Measurements from ENCODE around the gene AFDN. TPM values are rescaled to one million over a fixed set of nuclear protein-coding genes. Genes with fewer than 3 reads are reported as not detected.

AFDN gene
- total RNA-seq, 2 donors from 2014 or later = 214 to 239 TPM

GRCh38 chr6:167963589-167964057, 136.9 kb downstream of the AFDN start:
- no peak overlapping the region for H3K27ac Mint-ChIP-seq

GRCh38 chr6:167965592-167966539, 139.2 kb downstream of the AFDN start:
- Histone ChIP-seq H3K4me1 (ENCODE audit: control insufficient read depth, insufficient read depth, low read length) (peaks cover 8% of the 10 kb centered on the region), H3K9me3 (ENCODE audit: control insufficient read depth, low read length) (peaks cover 9% of the 10 kb centered on the region), H3K4me3 (ENCODE audit: low read length) (no peak overlapping the region), H3K36me3 (ENCODE audit: control insufficient read depth, insufficient read depth, low read length) (peaks cover 93% of the 10 kb centered on the region), H3K27me3 (ENCODE audit: control insufficient read depth, insufficient read depth, low read length, poor library complexity, severe bottlenecking) (no peaks in the 10 kb centered on the region), H3K9ac (ENCODE audit: extremely low read depth, low read length, poor library complexity, severe bottlenecking) (no peak overlapping the region), H3K27ac (ENCODE audit: low read depth, low read length) (no peak overlapping the region)
- Mint-ChIP-seq H3K9me3 (no peaks in the 10 kb centered on the region), H3K4me1 (peaks cover 44% of the 10 kb centered on the region), H3K36me3 (ENCODE audit: low read depth) (peaks cover 80% of the 10 kb centered on the region), H3K27me3 (ENCODE audit: insufficient read depth) (no peaks in the 10 kb centered on the region), H3K27ac (no peak overlapping the region), H3K4me3 (no peak overlapping the region)
- WGBS, 2 experiments (ENCODE audit: insufficient coverage in 1 of 2, insufficient read length in 1 of 2) = 95 to 98% methylated on average over 11 to 38 of the region's 39 CpGs
- no peak for TF ChIP-seq CTCF (conservative IDR thresholded peaks at IDR 0.05)
- DNase-seq = no peak

More at GRCh38 chr6:167963589-167964057, 136.9 kb downstream of the AFDN start:
- H3K4me1 ChIP-seq (ENCODE audit: control insufficient read depth, insufficient read depth, low read length) = peaks cover 9% of the 10 kb centered on the region
- Mint-ChIP-seq H3K9me3 (no peaks in the 10 kb centered on the region), H3K27me3 (ENCODE audit: insufficient read depth) (no peaks in the 10 kb centered on the region), H3K36me3 (ENCODE audit: low read depth) (peaks cover 64% of the 10 kb centered on the region), H3K4me3 (no peak overlapping the region), H3K4me1 (peaks cover 40% of the 10 kb centered on the region)
- no peak for DNase-seq
- WGBS, 2 experiments (ENCODE audit: insufficient coverage in 1 of 2, insufficient read length in 1 of 2) = 93 to 96% methylated on average over 6 to 8 of the region's 8 CpGs
- H3K27me3 ChIP-seq (ENCODE audit: control insufficient read depth, insufficient read depth, low read length, poor library complexity, severe bottlenecking) = no peaks in the 10 kb centered on the region
- H3K9me3 ChIP-seq (ENCODE audit: control insufficient read depth, low read length) = peaks cover 9% of the 10 kb centered on the region
- no peak overlapping the region for H3K27ac ChIP-seq (ENCODE audit: low read depth, low read length)
- no peak for TF ChIP-seq CTCF (conservative IDR thresholded peaks at IDR 0.05)
- no peak overlapping the region for H3K9ac ChIP-seq (ENCODE audit: extremely low read depth, low read length, poor library complexity, severe bottlenecking)
- no peak overlapping the region for H3K4me3 ChIP-seq (ENCODE audit: low read length)
- peaks cover 78% of the 10 kb centered on the region for H3K36me3 ChIP-seq (ENCODE audit: control insufficient read depth, insufficient read depth, low read length)

GRCh38 chr6:167966540-167966905, 139.8 kb downstream of the AFDN start:
- H3K27me3 Mint-ChIP-seq (ENCODE audit: insufficient read depth) = no peaks in the 10 kb centered on the region
- H3K36me3 Mint-ChIP-seq (ENCODE audit: low read depth) = peaks cover 80% of the 10 kb centered on the region
- peaks cover 96% of the 10 kb centered on the region for H3K36me3 ChIP-seq (ENCODE audit: control insufficient read depth, insufficient read depth, low read length)
- no peak overlapping the region for H3K4me3 ChIP-seq (ENCODE audit: low read length)
- no peaks in the 10 kb centered on the region for H3K27me3 ChIP-seq (ENCODE audit: control insufficient read depth, insufficient read depth, low read length, poor library complexity, severe bottlenecking)
- H3K27ac Mint-ChIP-seq = no peak overlapping the region
- H3K9me3 Mint-ChIP-seq = no peaks in the 10 kb centered on the region
- peaks cover 7% of the 10 kb centered on the region for H3K4me1 ChIP-seq (ENCODE audit: control insufficient read depth, insufficient read depth, low read length)
- TF ChIP-seq CTCF (conservative IDR thresholded peaks at IDR 0.05) = no peak
- H3K9ac ChIP-seq (ENCODE audit: extremely low read depth, low read length, poor library complexity, severe bottlenecking) = no peak overlapping the region
- DNase-seq = no peak
- 98 to 99% methylated on average over 7 to 8 of the region's 8 CpGs for WGBS, 2 experiments (ENCODE audit: insufficient coverage in 1 of 2, insufficient read length in 1 of 2)
- H3K4me1 Mint-ChIP-seq = peaks cover 39% of the 10 kb centered on the region
- H3K9me3 ChIP-seq (ENCODE audit: control insufficient read depth, low read length) = peaks cover 9% of the 10 kb centered on the region
- no peak overlapping the region for H3K4me3 Mint-ChIP-seq
- no peak overlapping the region for H3K27ac ChIP-seq (ENCODE audit: low read depth, low read length)

All from endodermal cell (in vitro differentiated cells).